Stimulated activated CD4-positive, alpha-beta T cell treated with anti-CD3 and anti-CD28 coated beads, Interleukin-15, amount 100 ng/mL, for 24 hours (primary cell): ENCODE results near the gene TIGIT.
"Not testable (repeated sequence)": the region's sequence is repeated elsewhere in the genome, so short reads cannot be mapped to it uniquely, and the experiment has no call there.

Experiments used
- DNase-seq: peaks from one replicate; pipeline ENCODE4 v3.0.0-alpha.2; 2020

Gene TIGIT

DNA sequence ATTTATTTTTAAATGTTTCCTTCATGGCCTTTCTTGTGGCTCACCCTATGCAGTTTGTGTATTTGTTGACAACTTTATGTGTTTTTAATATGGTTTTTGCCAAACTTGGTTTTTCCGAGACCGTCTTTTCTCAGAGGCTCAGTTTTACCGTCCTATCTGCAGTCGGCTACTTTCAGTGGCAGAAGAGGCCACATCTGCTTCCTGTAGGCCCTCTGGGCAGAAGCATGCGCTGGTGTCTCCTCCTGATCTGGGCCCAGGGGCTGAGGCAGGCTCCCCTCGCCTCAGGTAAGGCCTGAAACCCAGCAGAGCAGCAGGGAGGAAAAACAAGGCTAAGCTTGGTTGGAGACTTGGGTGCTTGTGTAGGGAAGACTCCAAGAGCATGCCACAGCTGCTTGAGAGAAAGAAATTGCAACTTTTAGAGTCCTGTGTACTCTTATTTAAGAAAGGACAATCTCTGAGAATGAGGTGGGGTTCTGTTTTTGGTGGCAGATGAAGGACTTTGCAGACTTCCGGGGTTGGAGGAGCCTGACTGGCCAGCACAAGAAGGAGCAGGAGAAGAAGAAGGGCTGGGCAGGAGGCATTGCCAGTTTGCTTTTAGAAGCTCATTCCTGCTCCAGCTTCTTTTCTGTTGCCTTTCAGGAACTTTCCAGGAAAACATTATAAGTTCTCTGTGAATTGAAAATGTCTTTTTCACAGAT is at the start of gene TIGIT:
TSS of gene TIGIT (plus strand) at position 191 of the 698 bp plus-strand sequence. CDS start at position 225, 34 bp downstream.
- DNase-seq = no peak

DNA sequence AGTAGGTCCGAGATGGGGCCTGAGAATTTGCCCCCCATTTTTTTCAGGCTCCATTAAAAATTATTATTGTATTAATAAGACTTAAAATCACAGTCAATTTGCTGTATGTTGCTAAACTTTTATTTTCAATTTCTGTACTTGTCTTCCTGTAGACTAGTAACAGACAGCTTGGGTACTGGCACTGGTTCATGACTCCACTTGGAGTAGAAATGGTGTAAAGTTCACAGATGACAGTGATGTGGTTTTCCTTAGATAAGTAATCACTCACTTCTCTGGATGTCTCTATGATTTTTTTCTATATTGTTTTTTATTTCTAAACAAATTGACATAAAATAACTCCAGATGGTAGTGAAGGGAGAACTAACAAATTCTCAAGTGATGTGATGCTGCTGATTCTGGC is 40.9 kb upstream of the TIGIT start:
- DNase-seq = no peak

DNA sequence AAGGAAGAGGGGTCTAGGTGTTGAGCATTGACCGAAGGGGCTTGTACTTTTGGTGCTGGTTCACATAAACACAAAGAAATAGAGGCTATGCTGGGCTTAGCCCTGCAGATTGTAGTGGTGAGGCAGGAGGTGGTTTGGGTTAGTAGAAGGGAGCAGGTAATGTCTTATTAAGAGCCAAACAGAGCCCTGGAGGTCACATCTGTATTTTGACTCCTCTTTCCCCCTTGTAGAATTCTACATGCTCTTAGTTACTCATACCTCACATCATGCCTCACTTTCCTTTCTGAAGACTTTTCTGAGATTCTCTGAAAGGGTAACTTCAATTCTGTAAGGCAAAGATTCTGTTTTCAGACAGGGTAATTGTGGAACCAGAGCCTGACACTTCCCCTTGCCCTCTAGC is 40.3 kb upstream of the TIGIT start:
- DNase-seq = no peak

DNA sequence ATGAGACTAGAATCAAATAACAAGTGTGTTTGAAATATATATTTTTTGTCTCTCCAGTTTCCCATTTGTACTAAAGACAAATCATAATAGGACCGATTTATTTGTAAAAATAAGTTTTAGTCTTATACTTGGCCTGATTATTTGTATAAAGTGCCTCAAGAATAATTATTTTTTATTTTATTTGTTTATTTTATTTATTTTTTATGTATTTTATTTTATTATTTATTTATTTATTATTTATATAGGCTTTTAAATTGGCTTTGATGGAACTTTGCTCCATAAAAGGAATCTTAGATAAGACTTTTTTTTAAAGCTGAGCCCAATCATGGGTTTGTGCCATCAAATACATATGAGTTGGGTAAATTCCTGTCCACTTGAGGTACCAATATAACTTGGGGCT is 34.3 kb upstream of the TIGIT start:
- no peak for DNase-seq

DNA sequence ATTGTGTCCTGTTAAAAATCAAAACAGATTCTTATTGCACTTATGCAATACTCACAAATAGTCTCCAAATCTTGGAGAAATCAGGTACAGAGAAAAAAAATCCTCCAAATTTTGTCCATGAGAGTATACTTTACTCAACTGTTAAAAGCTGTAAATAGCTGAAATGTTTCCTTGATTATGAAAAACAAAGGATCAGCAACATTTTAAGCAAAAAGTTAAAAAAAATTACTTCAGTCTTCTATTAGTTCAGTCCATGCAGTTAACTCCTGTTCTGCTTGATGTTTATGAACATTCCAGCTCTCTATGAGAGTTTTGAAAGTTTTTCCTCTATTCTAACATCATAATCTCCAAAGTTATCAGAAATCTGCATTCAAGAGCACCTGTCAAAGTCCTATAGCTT is 33.7 kb upstream of the TIGIT start:
- DNase-seq = no peak

DNA sequence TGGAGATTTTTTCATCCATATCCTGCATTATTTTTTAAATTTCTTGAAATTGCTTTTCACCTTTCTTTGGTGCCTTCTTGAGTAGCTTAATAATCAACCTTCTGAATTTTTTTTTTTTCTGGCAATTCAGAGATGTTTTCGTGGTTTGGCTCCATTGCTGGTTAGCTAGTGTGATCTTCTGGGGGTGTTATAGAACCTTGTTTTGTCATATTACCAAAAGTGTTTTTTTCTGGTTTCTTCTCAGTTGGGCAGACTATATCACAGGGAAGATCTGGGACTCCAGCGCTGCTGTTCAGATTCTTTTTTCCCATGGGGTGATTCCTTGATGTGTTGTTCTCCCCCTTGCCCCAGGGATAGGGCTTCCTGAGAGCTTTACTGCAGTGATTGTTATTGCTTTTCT is 23.8 kb upstream of the TIGIT start:
- DNase-seq = no peak

DNA sequence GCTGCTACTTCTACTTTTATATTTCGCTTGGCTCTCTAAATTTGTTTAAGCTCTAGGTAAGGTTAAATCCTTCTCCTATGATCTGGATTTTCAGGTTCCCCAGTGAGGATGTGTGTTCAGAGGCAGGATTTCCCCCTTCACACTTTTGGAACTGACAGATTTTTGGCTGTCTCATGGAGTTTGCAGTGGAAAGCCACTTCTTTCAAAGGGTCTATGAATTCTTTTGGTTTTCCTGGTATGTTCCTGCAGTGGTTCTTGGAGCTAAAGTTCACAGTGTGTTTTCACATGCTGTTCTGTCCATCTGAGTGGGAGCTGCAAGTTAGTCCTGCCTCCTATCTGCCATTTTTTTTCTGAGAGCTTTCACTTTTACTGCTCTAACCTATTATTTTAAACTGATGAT is 21.6 kb upstream of the TIGIT start:
- DNase-seq = no peak

DNA sequence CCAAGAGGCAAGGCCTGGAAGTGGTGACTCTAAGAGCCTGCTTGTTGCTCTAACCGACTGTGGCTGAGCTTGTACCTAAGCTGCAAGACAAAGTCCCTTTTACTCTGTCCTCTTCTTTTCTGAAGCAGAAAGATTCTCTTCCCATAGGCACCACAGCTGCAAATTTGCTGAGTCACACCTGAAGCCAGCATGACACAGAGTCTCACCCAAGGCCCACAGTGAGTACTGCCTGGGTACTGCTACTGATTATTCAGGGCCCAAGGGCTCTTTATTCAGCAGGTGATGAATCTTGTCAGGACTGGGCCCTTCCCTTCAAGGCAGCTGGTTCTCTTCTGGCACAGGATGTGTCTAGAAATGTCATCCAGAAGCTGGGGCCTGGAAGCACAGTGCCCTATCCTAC is 18.9 kb upstream of the TIGIT start:
- DNase-seq = peak; percentile 7

DNA sequence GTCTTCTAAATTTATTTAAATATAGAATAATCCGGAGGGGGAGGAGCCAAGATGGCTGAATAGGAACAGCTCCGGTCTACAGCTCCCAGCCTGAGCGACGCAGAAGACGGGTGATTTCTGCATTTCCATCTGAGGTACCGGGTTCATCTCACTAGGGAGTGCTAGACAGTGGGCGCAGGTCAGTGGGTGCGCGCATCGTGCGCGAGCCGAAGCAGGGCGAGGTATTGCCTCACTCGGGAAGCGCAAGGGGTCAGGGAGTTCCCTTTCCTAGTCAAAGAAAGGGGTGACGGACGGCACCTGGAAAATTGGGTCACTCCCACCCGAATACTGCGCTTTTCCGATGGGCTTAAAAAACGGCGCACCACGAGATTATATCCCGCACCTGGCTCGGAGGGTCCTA is 17.0 kb upstream of the TIGIT start:
- not testable (repeated sequence) for DNase-seq

DNA sequence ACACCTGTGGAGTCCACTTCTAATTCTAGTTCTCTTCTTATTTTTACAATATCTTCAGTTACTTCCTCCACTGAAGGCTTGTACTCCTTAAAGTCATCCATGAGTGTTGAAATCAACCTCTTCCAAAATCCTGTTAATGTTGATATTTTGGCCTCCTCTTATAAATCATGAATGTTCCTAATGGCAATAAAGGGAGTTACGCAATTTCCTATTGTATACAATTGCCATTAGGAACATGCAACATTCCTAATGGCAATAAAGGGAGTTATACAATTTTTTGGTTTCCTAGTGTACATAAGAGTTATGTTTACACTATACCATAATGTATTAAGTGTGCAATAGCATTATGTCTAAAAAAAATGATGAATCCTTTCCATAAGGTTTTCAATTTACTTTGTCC is 9.2 kb upstream of the TIGIT start:
- no peak for DNase-seq

DNA sequence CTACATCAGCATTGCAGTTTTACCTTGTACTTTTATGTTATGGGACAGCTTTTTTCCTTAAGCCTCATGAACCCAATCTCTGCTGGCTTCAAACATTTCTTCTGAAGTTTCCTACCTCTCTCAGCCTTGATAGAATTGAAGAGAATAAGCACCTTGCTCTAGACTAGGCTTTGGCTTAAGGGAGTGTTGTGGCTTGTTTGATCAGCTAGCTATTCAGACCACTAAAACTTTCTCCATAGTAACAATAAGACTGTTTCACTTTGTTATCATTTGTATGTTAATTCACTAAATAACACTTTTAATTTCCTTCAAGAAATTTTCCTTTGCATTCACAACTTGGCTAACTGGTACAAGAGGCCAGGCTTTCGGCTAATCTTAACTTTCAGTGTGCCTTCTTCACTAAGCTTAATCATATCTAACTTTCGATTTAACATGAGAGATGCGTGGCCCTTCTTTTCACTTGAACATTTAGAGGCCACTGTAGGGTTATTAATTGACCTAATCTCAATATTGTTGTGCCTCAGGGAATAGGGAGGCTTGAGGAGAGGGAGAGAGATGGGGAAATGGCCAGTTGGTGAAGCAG is 8.1 kb upstream of the TIGIT start:
- no peak for DNase-seq

DNA sequence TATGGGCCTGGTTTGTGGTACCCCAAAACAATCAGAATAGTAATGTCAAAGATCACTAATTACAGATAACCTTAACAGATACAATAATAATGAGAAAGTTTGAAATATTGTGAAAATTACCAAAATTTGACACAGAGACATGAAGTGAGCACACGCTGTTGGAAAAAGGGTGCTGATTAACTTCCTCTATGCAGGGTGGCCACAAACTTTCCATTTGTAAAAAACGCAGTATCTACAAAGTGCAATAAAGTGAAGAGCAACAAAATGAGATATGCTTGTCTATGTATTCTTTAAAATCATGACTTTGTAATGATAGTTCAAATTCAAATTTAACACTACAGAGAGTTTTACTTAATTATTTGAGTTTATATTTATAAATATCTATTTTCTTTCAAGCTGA is 7.6 kb upstream of the TIGIT start:
- DNase-seq = no peak

DNA sequence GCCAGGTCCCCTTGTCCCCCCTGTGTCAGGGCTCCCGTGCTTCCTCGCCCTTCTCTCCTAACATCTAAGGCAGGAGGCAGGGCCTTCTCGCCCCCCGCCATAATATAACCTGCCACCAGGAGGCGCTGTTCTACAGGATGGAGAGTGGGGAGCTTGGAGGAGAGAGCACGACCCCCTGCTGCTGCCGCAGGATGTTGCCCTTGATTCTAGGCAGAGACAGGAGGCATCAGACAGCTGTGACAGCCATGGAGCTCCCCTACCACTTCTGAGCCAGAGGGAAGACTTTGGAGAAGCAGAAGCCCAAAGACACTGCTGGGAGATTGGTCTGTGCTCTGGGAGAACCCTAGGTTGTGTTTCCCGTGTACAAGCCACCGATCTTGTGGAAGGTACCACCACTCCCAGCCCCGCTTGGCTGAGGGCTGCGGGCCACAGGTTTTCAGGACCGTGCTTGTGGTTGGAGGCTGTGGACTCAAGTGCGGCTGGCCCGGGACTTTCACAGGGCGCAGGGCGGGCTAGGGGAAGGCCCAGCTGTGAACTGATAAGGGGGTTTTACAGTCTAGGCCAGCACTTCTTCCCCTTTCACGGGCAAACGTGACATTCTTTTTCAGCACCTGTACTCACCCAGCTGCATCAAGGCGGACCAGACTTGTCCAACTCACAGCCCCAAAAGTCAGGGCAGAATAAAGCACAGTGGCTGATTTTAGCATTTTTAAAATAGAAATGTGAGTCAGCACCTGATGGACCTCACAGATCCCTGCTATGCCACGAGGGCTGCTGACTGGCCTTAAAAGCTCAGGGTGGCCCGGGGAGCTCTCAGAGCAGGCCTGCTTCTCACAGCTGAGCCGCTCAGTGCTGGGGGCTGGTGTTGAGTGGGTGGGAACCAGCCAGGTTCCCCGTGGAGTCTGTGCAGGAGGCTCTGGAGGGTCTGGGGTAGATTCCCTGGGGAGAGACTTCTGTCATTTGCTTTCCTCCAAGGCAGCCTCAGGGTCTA is 2.6 kb upstream of the TIGIT start:
- peak; percentile 93 for DNase-seq

DNA sequence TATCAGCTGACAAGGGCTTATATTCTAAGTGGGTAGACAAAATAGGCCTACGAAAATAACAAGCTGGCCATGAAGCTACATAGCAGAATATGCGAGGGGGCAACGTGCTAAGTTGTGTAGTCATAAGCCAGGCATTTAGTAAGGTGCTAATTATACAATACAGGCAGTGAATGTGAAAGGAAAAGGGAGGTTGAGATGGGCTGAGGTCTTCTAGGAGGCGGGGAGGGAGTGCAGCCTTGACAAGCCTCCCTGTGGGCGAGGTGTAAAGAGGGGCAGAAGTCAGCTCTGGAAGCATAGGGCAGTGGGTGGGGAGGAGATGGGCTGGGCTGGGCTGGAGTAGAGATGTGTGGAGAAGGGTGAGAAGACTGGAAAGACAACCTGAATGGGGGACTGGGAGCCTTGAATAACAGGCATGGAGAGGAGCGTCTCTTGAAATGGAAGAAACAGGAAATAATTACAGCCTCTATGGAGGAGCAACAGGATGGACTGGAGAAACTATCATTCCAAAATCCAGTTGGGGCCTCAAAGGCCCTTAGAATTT is 1.2 kb downstream of the TIGIT start:
- DNase-seq = peak; percentile 43

DNA sequence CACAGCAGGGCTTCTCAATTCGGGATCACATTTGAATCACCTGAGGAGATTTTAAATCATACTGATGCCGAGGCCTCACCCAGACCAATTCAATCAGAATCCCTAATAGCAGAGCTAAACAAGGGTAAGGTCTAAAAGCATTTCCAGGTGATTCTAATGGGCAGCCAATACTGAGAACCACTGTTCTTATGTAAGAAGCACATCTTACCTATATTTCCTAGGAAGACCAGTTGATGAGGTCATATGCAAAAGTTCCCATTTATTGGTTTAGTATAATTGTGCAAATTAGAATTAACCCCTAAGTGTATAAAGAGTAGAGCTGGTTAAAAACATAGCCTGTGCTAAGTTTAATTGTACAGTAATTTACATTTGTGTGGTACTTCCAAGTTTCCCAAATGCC is 2.1 kb downstream of the TIGIT start:
- DNase-seq = no peak

DNA sequence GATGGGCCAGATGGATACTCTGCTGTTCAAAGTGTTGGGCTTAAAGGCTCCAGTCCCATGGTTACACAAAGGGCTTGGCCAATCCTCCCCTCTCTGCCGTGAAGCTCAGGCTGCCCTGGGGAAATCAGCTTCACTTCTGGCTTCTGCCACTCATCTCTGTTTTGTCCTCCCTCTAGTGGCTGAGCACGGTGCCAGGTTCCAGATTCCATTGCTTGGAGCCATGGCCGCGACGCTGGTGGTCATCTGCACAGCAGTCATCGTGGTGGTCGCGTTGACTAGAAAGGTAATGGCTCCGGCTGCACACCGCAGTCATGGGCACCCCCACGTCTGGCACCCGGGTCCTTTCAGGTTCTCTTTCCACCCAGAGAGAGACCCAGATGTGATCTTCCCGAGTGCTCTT is 5.6 kb downstream of the TIGIT start:
- peak; percentile 46 for DNase-seq

DNA sequence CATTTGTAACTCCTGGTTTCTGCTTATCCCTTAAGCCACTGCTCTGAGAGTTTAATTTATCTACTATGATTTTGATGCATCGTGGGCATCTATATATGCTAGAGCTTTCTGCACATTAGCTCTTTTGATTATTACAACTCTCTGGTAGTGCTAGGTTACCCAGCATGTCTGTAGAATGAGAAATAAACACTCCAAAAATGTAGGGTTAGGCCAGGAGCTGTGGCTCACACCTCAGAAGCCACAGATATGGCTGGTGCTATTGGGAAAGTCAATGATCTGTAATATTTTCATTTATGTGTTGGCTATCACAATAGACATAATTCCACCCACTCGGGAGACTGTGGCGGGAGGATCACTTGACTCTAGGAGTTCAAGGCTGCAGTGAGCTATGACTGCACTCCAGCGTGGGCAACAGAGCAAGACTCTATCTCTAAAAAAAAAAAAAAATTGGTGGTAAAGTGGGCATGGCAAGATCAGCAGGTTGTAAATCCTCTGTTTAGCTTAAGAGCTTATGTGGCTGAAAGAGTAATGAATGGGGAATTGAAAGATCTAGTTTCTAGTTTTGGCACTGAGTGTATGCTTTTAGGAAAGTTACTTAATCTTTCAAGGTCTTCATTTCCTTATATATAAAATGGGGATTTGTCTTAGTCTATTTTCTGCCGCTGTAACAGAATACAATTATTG is 6.3 kb downstream of the TIGIT start:
- DNase-seq = no peak

DNA sequence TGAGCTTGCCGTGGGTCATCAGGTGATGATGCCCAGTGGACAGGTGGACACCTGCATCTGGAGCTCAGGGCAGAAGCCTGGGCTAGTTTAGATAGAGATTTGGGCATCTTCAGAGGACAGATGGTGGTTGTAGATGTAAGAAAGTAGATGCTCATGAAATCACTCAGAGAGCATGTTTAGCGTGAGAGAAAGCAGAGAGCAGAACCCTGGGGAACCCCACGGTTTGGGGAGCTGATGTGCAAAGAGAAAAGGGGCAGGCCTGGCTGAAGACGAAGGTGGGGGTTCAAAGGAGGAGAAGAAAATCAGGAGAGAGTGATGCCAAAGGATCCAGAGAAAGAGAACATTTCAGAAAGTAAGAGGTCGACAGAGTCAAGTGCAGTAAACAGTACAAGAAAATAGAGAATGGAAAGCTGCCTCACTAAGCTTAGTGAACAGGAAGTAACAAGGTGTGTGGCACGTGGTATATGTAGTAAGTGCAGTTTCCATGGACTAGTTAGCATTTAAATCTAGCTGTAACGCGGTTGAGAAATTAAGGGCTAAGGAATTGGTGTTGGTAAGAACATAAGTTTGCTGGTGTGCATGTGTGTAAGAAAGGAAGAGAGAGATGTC is 13.5 kb downstream of the TIGIT start:
- peak; percentile 49 for DNase-seq

DNA sequence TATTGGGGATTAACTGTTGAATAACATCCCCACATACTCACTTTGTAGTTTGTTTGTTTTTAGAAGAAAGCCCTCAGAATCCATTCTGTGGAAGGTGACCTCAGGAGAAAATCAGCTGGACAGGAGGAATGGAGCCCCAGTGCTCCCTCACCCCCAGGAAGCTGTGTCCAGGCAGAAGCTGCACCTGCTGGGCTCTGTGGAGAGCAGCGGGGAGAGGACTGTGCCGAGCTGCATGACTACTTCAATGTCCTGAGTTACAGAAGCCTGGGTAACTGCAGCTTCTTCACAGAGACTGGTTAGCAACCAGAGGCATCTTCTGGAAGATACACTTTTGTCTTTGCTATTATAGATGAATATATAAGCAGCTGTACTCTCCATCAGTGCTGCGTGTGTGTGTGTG is 14.0 kb downstream of the TIGIT start:
- DNase-seq = no peak

DNA sequence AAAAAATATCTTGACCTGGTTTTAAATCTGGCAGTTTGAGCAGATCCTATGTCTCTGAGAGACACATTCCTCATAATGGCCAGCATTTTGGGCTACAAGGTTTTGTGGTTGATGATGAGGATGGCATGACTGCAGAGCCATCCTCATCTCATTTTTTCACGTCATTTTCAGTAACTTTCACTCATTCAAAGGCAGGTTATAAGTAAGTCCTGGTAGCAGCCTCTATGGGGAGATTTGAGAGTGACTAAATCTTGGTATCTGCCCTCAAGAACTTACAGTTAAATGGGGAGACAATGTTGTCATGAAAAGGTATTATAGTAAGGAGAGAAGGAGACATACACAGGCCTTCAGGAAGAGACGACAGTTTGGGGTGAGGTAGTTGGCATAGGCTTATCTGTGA is 14.5 kb downstream of the TIGIT start:
- no peak for DNase-seq

DNA sequence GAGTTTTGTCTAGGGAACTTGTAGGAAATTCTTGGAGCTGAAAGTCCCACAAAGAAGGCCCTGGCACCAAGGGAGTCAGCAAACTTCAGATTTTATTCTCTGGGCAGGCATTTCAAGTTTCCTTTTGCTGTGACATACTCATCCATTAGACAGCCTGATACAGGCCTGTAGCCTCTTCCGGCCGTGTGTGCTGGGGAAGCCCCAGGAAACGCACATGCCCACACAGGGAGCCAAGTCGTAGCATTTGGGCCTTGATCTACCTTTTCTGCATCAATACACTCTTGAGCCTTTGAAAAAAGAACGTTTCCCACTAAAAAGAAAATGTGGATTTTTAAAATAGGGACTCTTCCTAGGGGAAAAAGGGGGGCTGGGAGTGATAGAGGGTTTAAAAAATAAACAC is 15.0 kb downstream of the TIGIT start:
- DNase-seq = peak; percentile 69

DNA sequence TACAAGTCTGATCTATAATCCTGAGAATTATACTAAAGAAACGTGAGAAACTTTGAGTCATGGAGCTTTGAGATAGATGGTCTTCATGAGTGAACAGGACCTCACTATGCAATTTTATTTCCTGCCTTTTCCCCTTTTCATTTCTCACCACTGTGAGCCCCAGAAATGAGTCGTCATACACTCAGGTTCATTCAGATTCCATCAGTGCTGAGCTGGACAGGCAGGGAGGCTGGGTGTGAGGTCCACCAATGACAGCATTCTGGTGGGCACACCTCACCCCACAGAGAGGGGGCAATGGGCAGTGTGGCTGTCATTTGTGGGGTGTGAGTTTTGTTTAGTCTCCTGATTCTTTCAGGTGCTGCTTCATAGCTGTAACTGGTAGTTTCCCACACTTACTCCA is 16.9 kb downstream of the TIGIT start:
- peak; percentile 32 for DNase-seq

DNA sequence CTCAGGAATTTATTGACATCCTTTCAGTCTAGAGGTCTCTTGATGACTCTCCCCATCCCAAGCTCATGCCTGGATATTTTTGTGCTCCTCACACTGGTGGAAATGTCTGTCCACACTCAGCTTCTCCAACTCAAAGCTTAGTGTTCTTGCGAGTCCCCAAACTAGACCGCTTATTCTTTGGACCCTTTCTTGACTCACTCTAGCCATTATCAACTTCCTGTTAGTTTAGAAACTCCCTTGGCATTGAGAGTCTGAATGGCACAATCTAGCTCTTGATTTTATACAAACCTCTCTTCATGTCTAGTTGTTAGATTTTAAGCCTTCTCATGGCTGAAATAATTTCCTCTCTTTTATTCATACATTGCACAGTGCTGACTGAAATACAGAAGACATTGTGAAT is 19.6 kb downstream of the TIGIT start:
- DNase-seq = no peak
